GM21390 (cell line): Measurements from ENCODE around the gene HMG20A.

Source experiments
- ATAC-seq: cut with Tn5 transposase; IDR thresholded peaks from one replicate; pipeline ENCODE4 v1.9.1; 2021; ENCODE audit not compliant: unreplicated experiment

HMG20A gene

GRCh38 chr15:77420610-77421369 is at the start of gene HMG20A:
HMG20A (plus strand) TSS chr15:77420888; CDS start chr15:77458408, 37,520 bp downstream.
- peak; percentile 40 for ATAC-seq

GRCh38 chr15:77371850-77372563 is 48.7 kb upstream of the HMG20A start:
- ATAC-seq: no peak

GRCh38 chr15:77373441-77373840 is 47.2 kb upstream of the HMG20A start:
- ATAC-seq: no peak

GRCh38 chr15:77375133-77375532 is 45.6 kb upstream of the HMG20A start:
- ATAC-seq: no peak

- ATAC-seq: no peak
These were observed 43.9 kb upstream of the HMG20A start for GRCh38 chr15:77376770-77377169.

GRCh38 chr15:77380033-77380432 is 40.7 kb upstream of the HMG20A start:
- no peak for ATAC-seq

GRCh38 chr15:77384086-77384485 is 36.6 kb upstream of the HMG20A start:
- no peak for ATAC-seq

- ATAC-seq: no peak
These were observed 35.9 kb upstream of the HMG20A start for GRCh38 chr15:77384589-77385359.

GRCh38 chr15:77386626-77387025 is 34.1 kb upstream of the HMG20A start:
- ATAC-seq: no peak

- ATAC-seq: no peak
These were observed 33.2 kb upstream of the HMG20A start for GRCh38 chr15:77387365-77388105.

GRCh38 chr15:77391372-77391951 is 29.2 kb upstream of the HMG20A start:
- ATAC-seq: no peak

- ATAC-seq: no peak
These were observed 27.8 kb upstream of the HMG20A start for GRCh38 chr15:77392762-77393470.

- ATAC-seq: no peak
These were observed 27.2 kb upstream of the HMG20A start for GRCh38 chr15:77393471-77393840.

GRCh38 chr15:77395013-77395774 is 25.5 kb upstream of the HMG20A start:
- no peak for ATAC-seq

- no peak for ATAC-seq
These were observed 24.0 kb upstream of the HMG20A start for GRCh38 chr15:77396692-77397091.

- no peak for ATAC-seq
These were observed 21.8 kb upstream of the HMG20A start for GRCh38 chr15:77398927-77399326.

GRCh38 chr15:77400258-77400657 is 20.4 kb upstream of the HMG20A start:
- no peak for ATAC-seq

GRCh38 chr15:77402740-77403379 is 17.8 kb upstream of the HMG20A start:
- ATAC-seq: no peak
